HEK293T (cell line): ENCODE measurements around the gene BBS9.

Experiments used
- ARNT ChIP-seq: fragments of 450-650 bp; IDR thresholded peaks from 2 replicates; pipeline ENCODE4 v1.6.1; 2017; ENCODE audit warnings: mild to moderate bottlenecking
- BHLHE40 ChIP-seq: fragments of 450-650 bp; IDR thresholded peaks from 2 replicates; pipeline ENCODE4 v1.6.1; 2016; ENCODE audit warnings: mild to moderate bottlenecking, moderate library complexity, borderline replicate concordance
- FOXA1 ChIP-seq: fragments of 450-650 bp; IDR thresholded peaks from 2 replicates; pipeline ENCODE4 v1.6.1; 2016; ENCODE audit warnings: mild to moderate bottlenecking
- NFRKB ChIP-seq: fragments of 450-650 bp; IDR thresholded peaks from 2 replicates; pipeline ENCODE4 v1.6.1; 2016; ENCODE audit warnings: mild to moderate bottlenecking, moderate library complexity
- SP1 ChIP-seq: fragments of 450-650 bp; IDR thresholded peaks from 2 replicates; pipeline ENCODE4 v1.6.1; 2017
- TARDBP ChIP-seq: fragments of 450-650 bp; IDR thresholded peaks from 2 replicates; pipeline ENCODE4 v1.6.1; 2016
- TF ChIP-seq, protein P1 (sequence below): fragments of 450-650 bp; IDR thresholded peaks from 2 replicates; pipeline ENCODE4 v1.6.1; 2016

DNA sequence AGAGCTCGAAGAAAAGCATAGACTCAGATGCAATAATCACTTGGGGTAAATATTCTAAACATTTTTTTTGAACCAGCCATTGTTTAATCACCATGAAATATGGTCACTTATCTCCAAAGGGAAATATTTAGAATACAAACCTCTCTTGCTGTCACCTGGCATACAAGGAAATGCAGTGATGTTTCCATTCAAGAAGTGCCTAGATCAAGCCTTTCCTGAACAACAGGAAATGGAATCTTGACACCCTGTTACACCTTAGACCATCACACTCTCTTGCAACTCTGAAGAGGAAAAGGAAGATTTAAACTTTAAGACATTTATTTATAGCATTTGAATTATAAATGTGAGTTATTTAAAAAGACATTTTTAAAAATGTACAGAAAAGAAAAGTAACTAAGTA is 512.9 kb downstream of the BBS9 start:
- TF ChIP-seq, protein P1, sequence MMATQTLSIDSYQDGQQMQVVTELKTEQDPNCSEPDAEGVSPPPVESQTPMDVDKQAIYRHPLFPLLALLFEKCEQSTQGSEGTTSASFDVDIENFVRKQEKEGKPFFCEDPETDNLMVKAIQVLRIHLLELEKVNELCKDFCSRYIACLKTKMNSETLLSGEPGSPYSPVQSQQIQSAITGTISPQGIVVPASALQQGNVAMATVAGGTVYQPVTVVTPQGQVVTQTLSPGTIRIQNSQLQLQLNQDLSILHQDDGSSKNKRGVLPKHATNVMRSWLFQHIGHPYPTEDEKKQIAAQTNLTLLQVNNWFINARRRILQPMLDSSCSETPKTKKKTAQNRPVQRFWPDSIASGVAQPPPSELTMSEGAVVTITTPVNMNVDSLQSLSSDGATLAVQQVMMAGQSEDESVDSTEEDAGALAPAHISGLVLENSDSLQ: no peak
- no peak for TF ChIP-seq FOXA1
- no peak for TF ChIP-seq NFRKB
- no peak for TF ChIP-seq SP1
- no peak for TF ChIP-seq ARNT
- no peak for TF ChIP-seq BHLHE40
- no peak for TF ChIP-seq TARDBP
